Calu3 (cell line): Measurements from ENCODE around the gene TAAR8. TPM values are rescaled to one million over a fixed set of nuclear protein-coding genes. Genes with fewer than 3 reads are reported as not detected.
A peak's percentile ranks its signal among the peaks of the same experiment; 100 is the strongest.

ENCODE experiments used
- BruUV-seq: library from RNA; stranded (reverse); fragments of 400-500 nt; replicated peaks from 2 replicates; lab custom pipeline; 2021; lab: Mats Ljungman, UMichigan
- CTCF ChIA-PET: fragments of 300-600 bp; sonication (Branson Sonifier 250); formaldehyde crosslinking; loops from one replicate; lab custom pipeline; 2022; ENCODE audit warnings: antibody characterized with exemption; lab: Charles Lee
- DNase-seq: peaks from one replicate; pipeline ENCODE4 v3.0.0; 2022
- H3K27ac Mint-ChIP-seq: one replicate; pipeline ENCODE4 v1.8.0; 2022; ENCODE audit warnings: mixed read lengths; ENCODE audit not compliant: unreplicated experiment
- H3K27me3 Mint-ChIP-seq: one replicate; pipeline ENCODE4 v1.8.0; 2022; ENCODE audit warnings: mixed read lengths; ENCODE audit not compliant: unreplicated experiment
- H3K36me3 Mint-ChIP-seq: one replicate; pipeline ENCODE4 v1.8.0; 2022; ENCODE audit warnings: mild to moderate bottlenecking, moderate library complexity, mixed read lengths; ENCODE audit not compliant: insufficient read depth, unreplicated experiment
- H3K4me1 Mint-ChIP-seq: one replicate; pipeline ENCODE4 v1.8.0; 2022; ENCODE audit warnings: mild to moderate bottlenecking, low read depth, mixed read lengths; ENCODE audit not compliant: unreplicated experiment
- H3K4me3 Mint-ChIP-seq: one replicate; pipeline ENCODE4 v1.8.0; 2022; ENCODE audit warnings: mild to moderate bottlenecking, low read depth, moderate library complexity, mixed read lengths; ENCODE audit not compliant: unreplicated experiment
- H3K9me3 Mint-ChIP-seq: one replicate; pipeline ENCODE4 v1.8.0; 2022; ENCODE audit warnings: low read depth, mixed read lengths; ENCODE audit not compliant: unreplicated experiment
- CTCF ChIP-seq: fragments of 200-600 bp; IDR thresholded peaks from one replicate; pipeline ENCODE4 v1.8.0; 2022; ENCODE audit warnings: antibody characterized with exemption; ENCODE audit not compliant: unreplicated experiment
- intact Hi-C: fragments of 100-400 bp; cut with micrococcal nuclease; formaldehyde crosslinking; loops from one replicate; pipeline ENCODE4 v1.10.0; 2022; ENCODE audit not compliant: unreplicated experiment
- total RNA-seq: library from RNA; stranded (reverse); gene quantifications from 2 replicates; pipeline ENCODE4 v1.2.3, GENCODE V29; 2022

Gene TAAR8
- total RNA-seq, 1 experiment from 2014 or later = not detected

- H3K36me3 Mint-ChIP-seq = no peaks in the 10 kb centered on the region
- intact Hi-C loops = no loop called here
These were observed 27.8 kb upstream of the TAAR8 start for GRCh38 chr6:132524646-132525045.

GRCh38 chr6:132525866-132526265, 26.6 kb upstream of the TAAR8 start:
- BruUV-seq = no TSS peak
- no peak overlapping the region for H3K27ac Mint-ChIP-seq
- H3K36me3 Mint-ChIP-seq = no peaks in the 10 kb centered on the region
- no peak overlapping the region for H3K4me3 Mint-ChIP-seq
- CTCF ChIA-PET = no interaction called here
- intact Hi-C loops = no loop called here
- H3K27me3 Mint-ChIP-seq = no peaks in the 10 kb centered on the region
- TF ChIP-seq CTCF = no peak
- peaks cover 3% of the 10 kb centered on the region for H3K9me3 Mint-ChIP-seq
- DNase-seq = no peak
- no peaks in the 10 kb centered on the region for H3K4me1 Mint-ChIP-seq

More at GRCh38 chr6:132524646-132525045, 27.8 kb upstream of the TAAR8 start:
- Mint-ChIP-seq H3K27ac (no peak overlapping the region), H3K4me3 (no peak overlapping the region), H3K27me3 (no peaks in the 10 kb centered on the region), H3K4me1 (no peaks in the 10 kb centered on the region), H3K9me3 (peaks cover 3% of the 10 kb centered on the region)
- BruUV-seq = no TSS peak
- no peak for TF ChIP-seq CTCF
- no peak for DNase-seq
- CTCF ChIA-PET = no interaction called here

GRCh38 chr6:132526461-132526860, 26.0 kb upstream of the TAAR8 start:
- intact Hi-C loops = no loop called here
- no peaks in the 10 kb centered on the region for H3K4me1 Mint-ChIP-seq
- H3K9me3 Mint-ChIP-seq = peaks cover 3% of the 10 kb centered on the region
- no peak for TF ChIP-seq CTCF
- no peak overlapping the region for H3K4me3 Mint-ChIP-seq
- CTCF ChIA-PET = no interaction called here
- no peaks in the 10 kb centered on the region for H3K27me3 Mint-ChIP-seq
- H3K27ac Mint-ChIP-seq = no peak overlapping the region
- BruUV-seq = no TSS peak
- no peak for DNase-seq
- H3K36me3 Mint-ChIP-seq = no peaks in the 10 kb centered on the region

GRCh38 chr6:132527791-132528190, 24.7 kb upstream of the TAAR8 start:
- Mint-ChIP-seq H3K27ac (peak overlapping the region; percentile 23), H3K4me3 (no peak overlapping the region), H3K9me3 (peaks cover 3% of the 10 kb centered on the region), H3K27me3 (no peaks in the 10 kb centered on the region), H3K36me3 (no peaks in the 10 kb centered on the region), H3K4me1 (no peaks in the 10 kb centered on the region)
- BruUV-seq = no TSS peak
- no peak for DNase-seq
- CTCF ChIA-PET = no interaction called here
- intact Hi-C loops = no loop called here
- no peak for TF ChIP-seq CTCF
